GM19438 (cell line): ENCODE data around the gene SAMD11.

ENCODE experiments used
- ATAC-seq: cut with Tn5 transposase; IDR thresholded peaks from one replicate; pipeline ENCODE4 v1.9.1; 2021; ENCODE audit warnings: low read depth; ENCODE audit not compliant: unreplicated experiment

SAMD11 gene

GRCh38 chr1:905071-905749 is 18.5 kb upstream of the SAMD11 start:
- ATAC-seq: no peak

- no peak for ATAC-seq
Measured at GRCh38 chr1:905811-906599, 17.7 kb upstream of the SAMD11 start.

GRCh38 chr1:906600-907420 is 16.9 kb upstream of the SAMD11 start:
- no peak for ATAC-seq

GRCh38 chr1:907611-908451 is 15.9 kb upstream of the SAMD11 start:
- no peak for ATAC-seq

GRCh38 chr1:908661-909060 is 15.1 kb upstream of the SAMD11 start:
- ATAC-seq: no peak

- ATAC-seq: no peak
Measured at GRCh38 chr1:909861-910310, 13.8 kb upstream of the SAMD11 start.

- ATAC-seq: no peak
Measured at GRCh38 chr1:910311-910880, 13.3 kb upstream of the SAMD11 start.

- no peak for ATAC-seq
Measured at GRCh38 chr1:910881-911721, 12.6 kb upstream of the SAMD11 start.

GRCh38 chr1:911875-912739 is 11.6 kb upstream of the SAMD11 start:
- no peak for ATAC-seq

- no peak for ATAC-seq
Measured at GRCh38 chr1:912740-913301, 10.9 kb upstream of the SAMD11 start.

GRCh38 chr1:913491-914130 is 10.1 kb upstream of the SAMD11 start:
- ATAC-seq: no peak

GRCh38 chr1:914131-914890 is 9.4 kb upstream of the SAMD11 start:
- ATAC-seq: no peak

GRCh38 chr1:914891-915280 is 8.8 kb upstream of the SAMD11 start:
- no peak for ATAC-seq

GRCh38 chr1:915295-916172 is 8.2 kb upstream of the SAMD11 start:
- no peak for ATAC-seq

GRCh38 chr1:916173-917075 is 7.3 kb upstream of the SAMD11 start:
- ATAC-seq: no peak
